ENCODE results near the gene GDF10. TPM values are rescaled to one million over a fixed set of nuclear protein-coding genes. Genes with fewer than 3 reads are reported as not detected.

GDF10 gene
- total RNA-seq, 1 donor from 2014 or later: 14.5 TPM

GRCh38 chr10:47300429-47300931, 483 bp downstream of the GDF10 start:
- intact Hi-C loops (cut with DNase I): no loop called here
- Histone ChIP-seq H3K4me1 (no peaks in the 10 kb centered on the region), H3K27me3 (ENCODE audit: low read depth) (peaks cover 28% of the 10 kb centered on the region), H3K27ac (peak overlapping the region; percentile 36), H3K36me3 (no peaks in the 10 kb centered on the region), H3K9me3 (no peaks in the 10 kb centered on the region), H3K4me3 (peak overlapping the region; percentile 52)
- TF ChIP-seq CTCF (IDR thresholded peaks at IDR 0.05): peak; percentile 8
- DNase-seq (no peak), ATAC-seq (peak; percentile 15 to 41)

GRCh38 chr10:47301833-47302232, 1.8 kb downstream of the GDF10 start:
- H3K36me3 ChIP-seq: no peaks in the 10 kb centered on the region
- no peak overlapping the region for H3K27ac ChIP-seq
- H3K27me3 ChIP-seq (ENCODE audit: low read depth): peaks cover 28% of the 10 kb centered on the region
- H3K4me1 ChIP-seq: no peaks in the 10 kb centered on the region
- no peak for DNase-seq
- peak overlapping the region; percentile 52 for H3K4me3 ChIP-seq
- intact Hi-C loops (cut with DNase I): no loop called here
- no peak for ATAC-seq
- TF ChIP-seq CTCF (IDR thresholded peaks at IDR 0.05): no peak
- H3K9me3 ChIP-seq: no peaks in the 10 kb centered on the region

GRCh38 chr10:47303105-47303504, 3.1 kb downstream of the GDF10 start:
- no peak for TF ChIP-seq CTCF (IDR thresholded peaks at IDR 0.05)
- Histone ChIP-seq H3K36me3 (no peaks in the 10 kb centered on the region), H3K9me3 (no peaks in the 10 kb centered on the region), H3K27ac (no peak overlapping the region), H3K4me3 (no peak overlapping the region), H3K4me1 (no peaks in the 10 kb centered on the region), H3K27me3 (ENCODE audit: low read depth) (peaks cover 28% of the 10 kb centered on the region)
- DNase-seq (no peak), ATAC-seq (no peak)
- intact Hi-C loops (cut with DNase I): no loop called here

- DNase-seq (no peak), ATAC-seq (no peak)
- Histone ChIP-seq H3K4me3 (no peak overlapping the region), H3K27me3 (ENCODE audit: low read depth) (peaks cover 28% of the 10 kb centered on the region), H3K27ac (no peak overlapping the region), H3K4me1 (no peaks in the 10 kb centered on the region), H3K36me3 (no peaks in the 10 kb centered on the region), H3K9me3 (no peaks in the 10 kb centered on the region)
- no peak for TF ChIP-seq CTCF (IDR thresholded peaks at IDR 0.05)
- intact Hi-C loops (cut with DNase I): no loop called here
These were observed 3.9 kb downstream of the GDF10 start for GRCh38 chr10:47303866-47304265.

- TF ChIP-seq CTCF (IDR thresholded peaks at IDR 0.05): no peak
- Histone ChIP-seq H3K9me3 (no peaks in the 10 kb centered on the region), H3K36me3 (no peaks in the 10 kb centered on the region), H3K4me3 (no peak overlapping the region), H3K27ac (no peak overlapping the region), H3K4me1 (no peaks in the 10 kb centered on the region), H3K27me3 (ENCODE audit: low read depth) (peaks cover 18% of the 10 kb centered on the region)
- intact Hi-C loops (cut with DNase I): no loop called here
- ATAC-seq (no peak), DNase-seq (no peak)
These were observed 5.6 kb downstream of the GDF10 start for GRCh38 chr10:47305566-47305965.

Measured in lower lobe of right lung (tissue), 2 donors.